ENCODE results near the gene PLAU.
"Not testable (repeated sequence)": the region's sequence is repeated elsewhere in the genome, so short reads cannot be mapped to it uniquely, and the experiment has no call there.

PLAU gene

GRCh38 chr10:73876157-73876556 is 34.8 kb upstream of the PLAU start:
- DNase-seq = no peak

GRCh38 chr10:73876566-73876965 is 34.4 kb upstream of the PLAU start:
- no peak for DNase-seq

- DNase-seq = no peak
These were observed 34.0 kb upstream of the PLAU start for GRCh38 chr10:73876971-73877370.

- DNase-seq = no peak
These were observed 33.3 kb upstream of the PLAU start for GRCh38 chr10:73877533-73878160.

- no peak for DNase-seq
These were observed 32.6 kb upstream of the PLAU start for GRCh38 chr10:73878365-73878764.

- peak; percentile 54 for DNase-seq
These were observed 31.4 kb upstream of the PLAU start for GRCh38 chr10:73879296-73880173.

- DNase-seq = no peak
These were observed 29.6 kb upstream of the PLAU start for GRCh38 chr10:73881221-73881919.

- no peak for DNase-seq
These were observed 26.9 kb upstream of the PLAU start for GRCh38 chr10:73884017-73884416.

- peak; percentile 61 for DNase-seq
These were observed 24.8 kb upstream of the PLAU start for GRCh38 chr10:73886085-73886529.

GRCh38 chr10:73886661-73887293 is 24.2 kb upstream of the PLAU start:
- peak; percentile 41 for DNase-seq

GRCh38 chr10:73887294-73888039 is 23.5 kb upstream of the PLAU start:
- peak; percentile 50 for DNase-seq

GRCh38 chr10:73888514-73888913 is 22.4 kb upstream of the PLAU start:
- DNase-seq = no peak

GRCh38 chr10:73889014-73889413 is 21.9 kb upstream of the PLAU start:
- no peak for DNase-seq

GRCh38 chr10:73889416-73889815 is 21.5 kb upstream of the PLAU start:
- not testable (repeated sequence) for DNase-seq

- DNase-seq = no peak
These were observed 20.7 kb upstream of the PLAU start for GRCh38 chr10:73890261-73890660.

GRCh38 chr10:73890830-73891229 is 20.1 kb upstream of the PLAU start:
- not testable (repeated sequence) for DNase-seq

- no peak for DNase-seq
These were observed 19.4 kb upstream of the PLAU start for GRCh38 chr10:73891540-73891939.

GRCh38 chr10:73892310-73893030 is 18.5 kb upstream of the PLAU start:
- no peak for DNase-seq

- DNase-seq = no peak
These were observed 17.5 kb upstream of the PLAU start for GRCh38 chr10:73893426-73893825.

GRCh38 chr10:73894245-73894971 is 16.5 kb upstream of the PLAU start:
- DNase-seq = no peak
